Measurements from ENCODE around the gene ATP13A3. TPM values are rescaled to one million over a fixed set of nuclear protein-coding genes. Genes with fewer than 3 reads are reported as not detected.

Gene ATP13A3
- total RNA-seq, 1 donor: 228 TPM

- no peak overlapping the region for H3K4me3 ChIP-seq (ENCODE audit: low read depth, low read length)
- TF ChIP-seq, protein P1, sequence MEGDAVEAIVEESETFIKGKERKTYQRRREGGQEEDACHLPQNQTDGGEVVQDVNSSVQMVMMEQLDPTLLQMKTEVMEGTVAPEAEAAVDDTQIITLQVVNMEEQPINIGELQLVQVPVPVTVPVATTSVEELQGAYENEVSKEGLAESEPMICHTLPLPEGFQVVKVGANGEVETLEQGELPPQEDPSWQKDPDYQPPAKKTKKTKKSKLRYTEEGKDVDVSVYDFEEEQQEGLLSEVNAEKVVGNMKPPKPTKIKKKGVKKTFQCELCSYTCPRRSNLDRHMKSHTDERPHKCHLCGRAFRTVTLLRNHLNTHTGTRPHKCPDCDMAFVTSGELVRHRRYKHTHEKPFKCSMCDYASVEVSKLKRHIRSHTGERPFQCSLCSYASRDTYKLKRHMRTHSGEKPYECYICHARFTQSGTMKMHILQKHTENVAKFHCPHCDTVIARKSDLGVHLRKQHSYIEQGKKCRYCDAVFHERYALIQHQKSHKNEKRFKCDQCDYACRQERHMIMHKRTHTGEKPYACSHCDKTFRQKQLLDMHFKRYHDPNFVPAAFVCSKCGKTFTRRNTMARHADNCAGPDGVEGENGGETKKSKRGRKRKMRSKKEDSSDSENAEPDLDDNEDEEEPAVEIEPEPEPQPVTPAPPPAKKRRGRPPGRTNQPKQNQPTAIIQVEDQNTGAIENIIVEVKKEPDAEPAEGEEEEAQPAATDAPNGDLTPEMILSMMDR (IDR thresholded peaks at IDR 0.05; ENCODE audit: insufficient read depth, low read depth, low read length): no peak
- DNase-seq (ENCODE audit: low read depth): peak; percentile 67
Measured at GRCh38 chr3:194489736-194490612, 3.2 kb upstream of the ATP13A3 start.

- TF ChIP-seq, protein P1 (IDR thresholded peaks at IDR 0.05; ENCODE audit: insufficient read depth, low read depth, low read length): no peak
- no peak for DNase-seq (ENCODE audit: low read depth)
- H3K4me3 ChIP-seq (ENCODE audit: low read depth, low read length): peak overlapping the region; percentile 86
Measured at GRCh38 chr3:194488055-194488742, 1.4 kb upstream of the ATP13A3 start.

DNA sequence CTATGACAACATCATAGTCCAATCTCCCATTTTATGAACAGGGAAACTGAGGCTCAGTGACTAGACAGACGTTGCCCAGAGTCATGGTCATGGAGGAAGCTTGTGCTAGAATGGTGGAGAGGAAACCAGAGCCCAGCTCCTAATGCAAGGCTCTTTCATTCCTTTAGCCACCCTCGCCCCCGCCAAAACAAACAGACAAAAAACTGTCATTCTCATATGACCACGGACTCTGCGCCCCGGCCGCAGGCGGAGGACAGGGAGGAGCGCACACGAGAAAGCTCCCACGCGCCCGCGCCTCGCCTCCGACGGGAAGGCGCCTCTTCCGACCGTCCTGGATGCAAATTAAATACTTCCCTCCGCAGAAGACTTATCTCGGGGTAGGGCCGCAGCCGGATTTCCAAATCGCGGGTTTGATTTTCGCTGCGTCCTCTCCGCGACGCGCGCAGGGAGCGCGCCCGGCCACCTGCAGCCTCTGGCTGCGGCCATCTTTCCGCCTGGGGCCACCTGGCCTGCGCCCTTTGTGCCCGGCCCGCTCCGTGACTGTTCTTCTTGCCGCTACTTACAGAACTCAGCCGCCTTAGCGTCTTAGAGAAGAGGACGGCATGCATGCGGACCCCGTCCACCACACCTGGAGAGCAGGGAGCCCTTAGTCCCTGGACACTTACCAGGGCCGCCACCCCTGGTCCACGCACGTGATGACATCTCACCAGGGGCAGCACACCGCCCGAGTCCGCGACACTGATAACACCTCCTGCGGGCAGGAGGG, 670 bp upstream of the ATP13A3 start:
- TF ChIP-seq, protein P1 (IDR thresholded peaks at IDR 0.05; ENCODE audit: insufficient read depth, low read depth, low read length): no peak
- peak; percentile 54 for DNase-seq (ENCODE audit: low read depth)
- H3K4me3 ChIP-seq (ENCODE audit: low read depth, low read length): peak overlapping the region; percentile 86

GRCh38 chr3:194485881-194486539, 792 bp downstream of the ATP13A3 start:
- DNase-seq (ENCODE audit: low read depth): peak; percentile 55
- TF ChIP-seq, protein P1 (IDR thresholded peaks at IDR 0.05; ENCODE audit: insufficient read depth, low read depth, low read length): peak; percentile 39
- H3K4me3 ChIP-seq (ENCODE audit: low read depth, low read length): peak overlapping the region; percentile 86

DNA sequence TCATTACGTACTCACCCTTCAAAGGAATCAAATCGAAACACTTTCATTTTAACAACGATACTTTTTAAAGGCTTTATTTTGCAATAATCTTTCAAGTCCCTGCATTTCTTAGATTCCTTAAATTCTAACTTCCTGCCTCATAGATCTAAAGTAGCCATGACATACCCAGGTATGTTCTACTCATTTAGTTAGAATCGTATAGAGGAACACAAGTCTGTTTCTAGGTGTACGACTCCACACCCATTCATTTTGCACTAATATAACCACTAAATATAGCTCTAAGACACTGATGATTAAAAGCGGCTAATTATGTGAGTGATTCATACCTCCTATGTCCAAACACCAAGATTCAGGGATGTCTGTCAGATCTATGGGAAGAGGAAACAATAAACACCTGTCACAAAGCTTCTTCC, 1.3 kb downstream of the ATP13A3 start:
- DNase-seq (ENCODE audit: low read depth): peak; percentile 54
- H3K4me3 ChIP-seq (ENCODE audit: low read depth, low read length): peak overlapping the region; percentile 86
- TF ChIP-seq, protein P1 (IDR thresholded peaks at IDR 0.05; ENCODE audit: insufficient read depth, low read depth, low read length): no peak

GRCh38 chr3:194484614-194485013, 2.2 kb downstream of the ATP13A3 start:
- TF ChIP-seq, protein P1 (IDR thresholded peaks at IDR 0.05; ENCODE audit: insufficient read depth, low read depth, low read length): no peak
- H3K4me3 ChIP-seq (ENCODE audit: low read depth, low read length): peak overlapping the region; percentile 86
- no peak for DNase-seq (ENCODE audit: low read depth)
